ENCODE data around the gene ACSF2.
"Not testable (repeated sequence)": the region's sequence is repeated elsewhere in the genome, so short reads cannot be mapped to it uniquely, and the experiment has no call there.

ACSF2 gene

GRCh38 chr17:50426472-50426782 is 409 bp downstream of the ACSF2 start:
- H3K4me1 ChIP-seq (ENCODE audit: low read length): peaks cover 14% of the 10 kb centered on the region
- no peaks in the 10 kb centered on the region for H3K27me3 ChIP-seq (replicated peaks; ENCODE audit: insufficient read depth, low read length)
- no peaks in the 10 kb centered on the region for H4K20me1 ChIP-seq (ENCODE audit: insufficient read depth, low read length)
- DNase-seq: no peak
- H3F3A ChIP-seq (ENCODE audit: insufficient read depth, low read length): peaks cover 13% of the 10 kb centered on the region
- no peaks in the 10 kb centered on the region for H3K36me3 ChIP-seq (replicated peaks; ENCODE audit: insufficient read depth, low read length)
- H3K4me3 ChIP-seq (ENCODE audit: low read length): peak overlapping the region; percentile 66
- H3K79me2 ChIP-seq (ENCODE audit: low read length): 0 out of 2 replicates have a peak, but pooled peaks cover 10% of the 10 kb centered on the region
- TF ChIP-seq CTCF (IDR thresholded peaks at IDR 0.05; ENCODE audit: low read length) (no peak), EZH2phosphoT487 (IDR thresholded peaks at IDR 0.05; ENCODE audit: low read length) (no peak), EZH2 (optimal IDR thresholded peaks at IDR 0.05; ENCODE audit: low read depth, low read length) (no peak)
- H2AFZ ChIP-seq (ENCODE audit: low read length): peak overlapping the region; percentile 80
- peak overlapping the region; percentile 94 for H3K4me2 ChIP-seq (ENCODE audit: low read depth, low read length)
- no peaks in the 10 kb centered on the region for H3K9me2 ChIP-seq (replicated peaks; ENCODE audit: insufficient read depth, low read length)
- H3K9ac ChIP-seq (ENCODE audit: low read length): peak overlapping the region; percentile 40; the same call in 1 of the 2 replicates
- peak overlapping the region; percentile 41; the same call in 1 of the 2 replicates for H3K27ac ChIP-seq (ENCODE audit: low read length)
- H3K9me3 ChIP-seq (replicated peaks; ENCODE audit: insufficient read depth, low read length): no peaks in the 10 kb centered on the region

GRCh38 chr17:50426814-50427787 is 1.1 kb downstream of the ACSF2 start:
- Histone ChIP-seq H2AFZ (ENCODE audit: low read length) (peak overlapping the region; percentile 80), H3K4me1 (ENCODE audit: low read length) (peaks cover 14% of the 10 kb centered on the region), H4K20me1 (ENCODE audit: insufficient read depth, low read length) (no peaks in the 10 kb centered on the region), H3F3A (ENCODE audit: insufficient read depth, low read length) (peaks cover 13% of the 10 kb centered on the region), H3K27ac (ENCODE audit: low read length) (peak overlapping the region; percentile 41; the same call in 1 of the 2 replicates), H3K4me3 (ENCODE audit: low read length) (peak overlapping the region; percentile 66), H3K4me2 (ENCODE audit: low read depth, low read length) (peak overlapping the region; percentile 94), H3K9me3 (replicated peaks; ENCODE audit: insufficient read depth, low read length) (no peaks in the 10 kb centered on the region), H3K27me3 (replicated peaks; ENCODE audit: insufficient read depth, low read length) (no peaks in the 10 kb centered on the region), H3K9ac (ENCODE audit: low read length) (peak overlapping the region; percentile 40; the same call in 1 of the 2 replicates), H3K79me2 (ENCODE audit: low read length) (0 out of 2 replicates have a peak, but pooled peaks cover 10% of the 10 kb centered on the region), H3K36me3 (replicated peaks; ENCODE audit: insufficient read depth, low read length) (no peaks in the 10 kb centered on the region), H3K9me2 (replicated peaks; ENCODE audit: insufficient read depth, low read length) (no peaks in the 10 kb centered on the region)
- TF ChIP-seq CTCF (IDR thresholded peaks at IDR 0.05; ENCODE audit: low read length) (peak; percentile 82), EZH2 (optimal IDR thresholded peaks at IDR 0.05; ENCODE audit: low read depth, low read length) (no peak), EZH2phosphoT487 (IDR thresholded peaks at IDR 0.05; ENCODE audit: low read length) (no peak)
- DNase-seq: peak; percentile 68

GRCh38 chr17:50428126-50428525 is 2.1 kb downstream of the ACSF2 start:
- H4K20me1 ChIP-seq (ENCODE audit: insufficient read depth, low read length); H3K9me2 ChIP-seq (replicated peaks; ENCODE audit: insufficient read depth, low read length); DNase-seq; H3K27me3 ChIP-seq (replicated peaks; ENCODE audit: insufficient read depth, low read length); H3K27ac ChIP-seq (ENCODE audit: low read length); H3K9me3 ChIP-seq (replicated peaks; ENCODE audit: insufficient read depth, low read length); H2AFZ ChIP-seq (ENCODE audit: low read length); H3K9ac ChIP-seq (ENCODE audit: low read length); H3K4me3 ChIP-seq (ENCODE audit: low read length); H3K36me3 ChIP-seq (replicated peaks; ENCODE audit: insufficient read depth, low read length): not testable (repeated sequence)
- peaks cover 14% of the 10 kb centered on the region for H3K4me1 ChIP-seq (ENCODE audit: low read length)
- H3K79me2 ChIP-seq (ENCODE audit: low read length): 0 out of 2 replicates have a peak, but pooled peaks cover 10% of the 10 kb centered on the region
- peaks cover 13% of the 10 kb centered on the region for H3F3A ChIP-seq (ENCODE audit: insufficient read depth, low read length)
- H3K4me2 ChIP-seq (ENCODE audit: low read depth, low read length): peak overlapping the region; percentile 94; the same call in 1 of the 2 replicates
